Fibroblast of mammary gland (primary cell): Measurements from ENCODE around the gene TMED5.
"Not testable (repeated sequence)": the region's sequence is repeated elsewhere in the genome, so short reads cannot be mapped to it uniquely, and the experiment has no call there.

Experiments used
- DNase-seq: peaks from one replicate; pipeline ENCODE4 v3.0.0-alpha.2; 2010; ENCODE audit warnings: low read depth
- H3K4me3 ChIP-seq: 2 replicates; pipeline ENCODE4 v1.5.1; 2011; ENCODE audit warnings: low read depth, mild to moderate bottlenecking, low read length, moderate library complexity; ENCODE audit not compliant: control insufficient read depth
- CTCF ChIP-seq: conservative IDR thresholded peaks from 2 replicates; pipeline ENCODE4 v1.5.1; 2011; ENCODE audit warnings: low read depth, low read length, inconsistent platforms; ENCODE audit not compliant: control insufficient read depth, insufficient read depth

The TMED5 gene

GRCh38 chr1:93179886-93180722 lies at the start of gene TMED5:
TMED5 (minus strand) TSS chr1:93180413; CDS start chr1:93180242, 171 bp downstream.
- H3K4me3 ChIP-seq = peak within 1 kb of the TSS; percentile 95
- no peak for TF ChIP-seq CTCF
- peak; percentile 97 for DNase-seq

GRCh38 chr1:93223023-93223675 lies 42.9 kb upstream of the TMED5 start:
- no peak for TF ChIP-seq CTCF
- no peak for DNase-seq
- H3K4me3 ChIP-seq = no peak overlapping the region

- H3K4me3 ChIP-seq = no peak overlapping the region
- no peak for DNase-seq
- no peak for TF ChIP-seq CTCF
Observed at GRCh38 chr1:93221913-93222312, 41.7 kb upstream of the TMED5 start.

- DNase-seq, H3K4me3 ChIP-seq: not testable (repeated sequence)
Observed at GRCh38 chr1:93220716-93221115, 40.5 kb upstream of the TMED5 start.

GRCh38 chr1:93219443-93219842 lies 39.2 kb upstream of the TMED5 start:
- no peak overlapping the region for H3K4me3 ChIP-seq
- TF ChIP-seq CTCF = no peak
- DNase-seq = no peak

- no peak for DNase-seq
- H3K4me3 ChIP-seq = no peak overlapping the region
- TF ChIP-seq CTCF = no peak
Observed at GRCh38 chr1:93215322-93215721, 35.1 kb upstream of the TMED5 start.

- no peak overlapping the region for H3K4me3 ChIP-seq
- no peak for DNase-seq
- TF ChIP-seq CTCF = no peak
Observed at GRCh38 chr1:93207211-93207610, 27.0 kb upstream of the TMED5 start.
